Smooth muscle cell of the brain vasculature (primary cell): ENCODE measurements around the gene SIGLEC15.
"Not testable (repeated sequence)": the region's sequence is repeated elsewhere in the genome, so short reads cannot be mapped to it uniquely, and the experiment has no call there.

ENCODE experiments used
- DNase-seq: peaks from one replicate; pipeline ENCODE4 v3.0.0-alpha.2; 2012; ENCODE audit warnings: low read depth, low spot score

Gene SIGLEC15

GRCh38 chr18:45844938-45845337, 19.5 kb downstream of the SIGLEC15 start:
- DNase-seq: no peak

GRCh38 chr18:45845410-45845809, 19.9 kb downstream of the SIGLEC15 start:
- DNase-seq: no peak

GRCh38 chr18:45847119-45847518, 21.6 kb downstream of the SIGLEC15 start:
- no peak for DNase-seq

GRCh38 chr18:45848643-45849042, 23.2 kb downstream of the SIGLEC15 start:
- not testable (repeated sequence) for DNase-seq

GRCh38 chr18:45849529-45849928, 24.1 kb downstream of the SIGLEC15 start:
- DNase-seq: no peak

- DNase-seq: no peak
These were observed 24.5 kb downstream of the SIGLEC15 start for GRCh38 chr18:45850021-45850420.

- DNase-seq: no peak
These were observed 25.9 kb downstream of the SIGLEC15 start for GRCh38 chr18:45851161-45851925.

GRCh38 chr18:45852631-45853030, 27.2 kb downstream of the SIGLEC15 start:
- DNase-seq: no peak

GRCh38 chr18:45854036-45854586, 28.6 kb downstream of the SIGLEC15 start:
- no peak for DNase-seq

- no peak for DNase-seq
These were observed 31.1 kb downstream of the SIGLEC15 start for GRCh38 chr18:45856531-45856930.

- no peak for DNase-seq
These were observed 33.9 kb downstream of the SIGLEC15 start for GRCh38 chr18:45859334-45859733.

GRCh38 chr18:45860492-45860891, 35.0 kb downstream of the SIGLEC15 start:
- DNase-seq: no peak

- DNase-seq: no peak
These were observed 35.5 kb downstream of the SIGLEC15 start for GRCh38 chr18:45860971-45861370.

- DNase-seq: no peak
These were observed 36.5 kb downstream of the SIGLEC15 start for GRCh38 chr18:45861926-45862325.

GRCh38 chr18:45863469-45863868, 38.0 kb downstream of the SIGLEC15 start:
- DNase-seq: no peak

GRCh38 chr18:45864081-45864480, 38.6 kb downstream of the SIGLEC15 start:
- DNase-seq: no peak

- DNase-seq: no peak
These were observed 40.0 kb downstream of the SIGLEC15 start for GRCh38 chr18:45865466-45865865.

GRCh38 chr18:45870419-45870818, 44.9 kb downstream of the SIGLEC15 start:
- no peak for DNase-seq

GRCh38 chr18:45871431-45872084, 46.1 kb downstream of the SIGLEC15 start:
- no peak for DNase-seq

GRCh38 chr18:45874491-45875184, 49.2 kb downstream of the SIGLEC15 start:
- no peak for DNase-seq

- DNase-seq: no peak
These were observed 50.7 kb downstream of the SIGLEC15 start for GRCh38 chr18:45876161-45876560.

GRCh38 chr18:45877403-45877802, 51.9 kb downstream of the SIGLEC15 start:
- no peak for DNase-seq
